ENCODE measurements around the gene NXN.
"Not testable (repeated sequence)": the region's sequence is repeated elsewhere in the genome, so short reads cannot be mapped to it uniquely, and the experiment has no call there.

NXN gene

GRCh38 chr17:812638-813204, 166.9 kb downstream of the NXN start:
- no peak overlapping the region for H3K4me3 ChIP-seq (ENCODE audit: low read depth in 1 of 2, low read length in 2 of 2)
- H3K27ac ChIP-seq (ENCODE audit: low read depth, low read length): no peak overlapping the region
- no peak overlapping the region for H3K9ac ChIP-seq (ENCODE audit: low read depth in 1 of 2, low read length in 2 of 2)
- peaks cover 0 to 7% of the 10 kb centered on the region in 2 donors for H3K36me3 ChIP-seq (ENCODE audit: control insufficient read depth in 1 of 2, insufficient read depth in 2 of 2, low read length in 2 of 2)
- H3K27me3 ChIP-seq (ENCODE audit: control insufficient read depth in 1 of 2, insufficient read depth in 2 of 2, low read length in 2 of 2): no peaks in the 10 kb centered on the region
- no peaks in the 10 kb centered on the region for H3K4me1 ChIP-seq (ENCODE audit: control insufficient read depth in 1 of 2, insufficient read depth in 2 of 2, low read length in 2 of 2)
- H3K9me3 ChIP-seq (ENCODE audit: control insufficient read depth in 1 of 2, low read length in 2 of 2): no peaks in the 10 kb centered on the region

DNA sequence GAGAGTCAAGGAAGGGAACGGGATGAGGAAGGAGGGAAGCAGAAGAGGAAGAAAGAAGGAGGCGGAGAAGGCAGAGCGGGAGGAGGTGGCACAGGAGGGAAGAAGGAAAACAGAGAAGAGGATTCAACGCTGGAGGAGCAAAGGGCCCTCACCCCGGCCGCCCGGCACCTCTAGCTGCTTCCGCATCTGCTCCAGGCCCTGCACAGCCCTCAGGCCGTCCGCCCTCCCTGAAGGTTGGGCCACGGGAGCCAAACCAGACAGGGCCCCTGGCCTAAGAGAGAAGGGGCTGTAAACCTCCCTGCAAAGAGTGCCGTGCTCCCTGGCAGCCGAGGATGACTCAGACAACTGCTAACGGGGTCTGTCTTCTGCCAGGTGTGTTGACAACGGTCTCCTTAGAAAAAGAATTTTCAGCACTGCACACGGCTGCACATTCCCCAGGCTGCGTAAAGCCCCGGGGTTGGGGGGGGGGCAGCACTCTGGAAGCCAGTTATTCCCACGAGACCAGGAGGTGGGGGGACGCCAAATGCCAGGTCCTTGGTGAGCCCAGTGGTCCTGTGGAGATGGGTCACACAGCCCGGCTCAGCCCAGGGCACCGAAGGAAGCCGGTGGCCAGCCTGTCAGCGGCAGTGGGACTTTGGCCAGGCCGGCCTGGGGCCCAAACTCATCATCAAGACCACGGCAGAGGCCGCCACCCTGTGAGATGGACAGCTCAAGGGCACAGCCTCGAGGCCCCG, 168.4 kb downstream of the NXN start:
- Histone ChIP-seq H3K9me3 (ENCODE audit: control insufficient read depth in 1 of 2, low read length in 2 of 2) (no peaks in the 10 kb centered on the region), H3K4me1 (ENCODE audit: control insufficient read depth in 1 of 2, insufficient read depth in 2 of 2, low read length in 2 of 2) (no peaks in the 10 kb centered on the region), H3K9ac (ENCODE audit: low read depth in 1 of 2, low read length in 2 of 2) (no peak overlapping the region), H3K4me3 (ENCODE audit: low read depth in 1 of 2, low read length in 2 of 2) (no peak overlapping the region), H3K36me3 (ENCODE audit: control insufficient read depth in 1 of 2, insufficient read depth in 2 of 2, low read length in 2 of 2) (peaks cover 0 to 7% of the 10 kb centered on the region in 2 donors), H3K27me3 (ENCODE audit: control insufficient read depth in 1 of 2, insufficient read depth in 2 of 2, low read length in 2 of 2) (no peaks in the 10 kb centered on the region), H3K27ac (ENCODE audit: low read depth, low read length) (no peak overlapping the region)

- Histone ChIP-seq H3K4me3 (ENCODE audit: low read depth in 1 of 2, low read length in 2 of 2) (no peak overlapping the region), H3K27ac (ENCODE audit: low read depth, low read length) (no peak overlapping the region), H3K27me3 (ENCODE audit: control insufficient read depth in 1 of 2, insufficient read depth in 2 of 2, low read length in 2 of 2) (no peaks in the 10 kb centered on the region), H3K9me3 (ENCODE audit: control insufficient read depth in 1 of 2, low read length in 2 of 2) (no peaks in the 10 kb centered on the region), H3K4me1 (ENCODE audit: control insufficient read depth in 1 of 2, insufficient read depth in 2 of 2, low read length in 2 of 2) (no peaks in the 10 kb centered on the region), H3K9ac (ENCODE audit: low read depth in 1 of 2, low read length in 2 of 2) (no peak overlapping the region), H3K36me3 (ENCODE audit: control insufficient read depth in 1 of 2, insufficient read depth in 2 of 2, low read length in 2 of 2) (peaks cover 0 to 5% of the 10 kb centered on the region in 2 donors)
Observed at GRCh38 chr17:807523-808294, 171.9 kb downstream of the NXN start.

DNA sequence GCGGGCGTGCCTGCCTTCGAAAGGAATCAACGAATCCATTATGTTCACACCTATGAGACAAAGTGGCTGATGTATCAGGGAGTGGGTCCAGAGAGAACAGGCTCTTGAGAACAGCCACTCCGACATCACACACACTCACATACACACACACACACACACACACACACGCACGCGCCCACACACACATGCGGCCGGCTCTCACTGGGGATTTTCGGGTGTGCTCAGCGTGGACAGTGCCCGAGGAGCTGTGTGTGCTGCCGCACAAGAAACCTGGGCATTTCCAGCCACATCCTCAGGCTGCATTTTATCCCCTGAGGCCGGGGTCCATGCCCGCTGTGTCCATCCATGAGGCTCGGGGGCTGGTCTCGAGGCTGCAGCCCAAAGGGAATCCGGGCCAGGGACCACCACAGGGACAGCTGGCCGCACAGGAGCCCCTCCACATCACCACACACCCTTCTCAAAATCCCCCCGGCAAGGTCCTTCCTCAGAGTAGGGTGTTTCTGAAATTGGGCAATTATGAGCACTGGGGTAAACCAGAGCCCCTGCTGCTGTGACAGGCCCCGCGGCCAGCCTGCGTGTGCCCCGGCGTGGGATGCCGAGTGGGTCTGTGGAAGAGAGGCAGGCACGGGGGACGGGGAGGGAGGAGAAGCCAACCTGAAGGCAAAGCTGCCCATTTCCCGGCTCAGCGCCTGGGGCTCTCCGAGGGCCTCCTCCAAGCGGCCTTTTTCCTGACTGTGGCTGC, 172.6 kb downstream of the NXN start:
- Histone ChIP-seq H3K4me3 (ENCODE audit: low read depth in 1 of 2, low read length in 2 of 2) (no peak overlapping the region), H3K27me3 (ENCODE audit: control insufficient read depth in 1 of 2, insufficient read depth in 2 of 2, low read length in 2 of 2) (no peaks in the 10 kb centered on the region), H3K36me3 (ENCODE audit: control insufficient read depth in 1 of 2, insufficient read depth in 2 of 2, low read length in 2 of 2) (no peaks in the 10 kb centered on the region), H3K27ac (ENCODE audit: low read depth, low read length) (no peak overlapping the region), H3K9me3 (ENCODE audit: control insufficient read depth in 1 of 2, low read length in 2 of 2) (no peaks in the 10 kb centered on the region), H3K9ac (ENCODE audit: low read depth in 1 of 2, low read length in 2 of 2) (no peak overlapping the region), H3K4me1 (ENCODE audit: control insufficient read depth in 1 of 2, insufficient read depth in 2 of 2, low read length in 2 of 2) (no peaks in the 10 kb centered on the region)

DNA sequence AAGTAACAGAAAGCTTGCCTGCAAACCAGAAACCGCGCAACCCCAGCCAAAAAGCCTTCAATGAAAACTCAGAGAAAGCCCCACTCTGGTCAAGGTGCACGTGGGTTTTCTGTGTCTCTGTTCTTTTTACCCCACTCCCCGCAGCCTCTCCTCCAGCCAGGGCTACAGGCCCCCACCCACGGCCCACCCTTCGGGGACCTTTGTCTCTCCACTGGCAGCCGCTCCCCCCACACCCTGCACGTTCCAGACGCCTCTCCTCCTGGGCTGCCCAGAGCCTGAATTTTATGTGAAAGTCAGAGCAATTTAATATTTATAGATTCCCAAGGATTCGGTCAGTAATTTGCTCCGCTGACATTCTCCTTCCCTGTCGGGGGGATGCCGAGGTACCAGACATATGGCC, 173.2 kb downstream of the NXN start:
- Histone ChIP-seq H3K27ac (ENCODE audit: low read depth, low read length) (no peak overlapping the region), H3K27me3 (ENCODE audit: control insufficient read depth in 1 of 2, insufficient read depth in 2 of 2, low read length in 2 of 2) (no peaks in the 10 kb centered on the region), H3K4me1 (ENCODE audit: control insufficient read depth in 1 of 2, insufficient read depth in 2 of 2, low read length in 2 of 2) (no peaks in the 10 kb centered on the region), H3K9me3 (ENCODE audit: control insufficient read depth in 1 of 2, low read length in 2 of 2) (no peaks in the 10 kb centered on the region), H3K9ac (ENCODE audit: low read depth in 1 of 2, low read length in 2 of 2) (no peak overlapping the region), H3K36me3 (ENCODE audit: control insufficient read depth in 1 of 2, insufficient read depth in 2 of 2, low read length in 2 of 2) (no peaks in the 10 kb centered on the region), H3K4me3 (ENCODE audit: low read depth in 1 of 2, low read length in 2 of 2) (no peak overlapping the region)

DNA sequence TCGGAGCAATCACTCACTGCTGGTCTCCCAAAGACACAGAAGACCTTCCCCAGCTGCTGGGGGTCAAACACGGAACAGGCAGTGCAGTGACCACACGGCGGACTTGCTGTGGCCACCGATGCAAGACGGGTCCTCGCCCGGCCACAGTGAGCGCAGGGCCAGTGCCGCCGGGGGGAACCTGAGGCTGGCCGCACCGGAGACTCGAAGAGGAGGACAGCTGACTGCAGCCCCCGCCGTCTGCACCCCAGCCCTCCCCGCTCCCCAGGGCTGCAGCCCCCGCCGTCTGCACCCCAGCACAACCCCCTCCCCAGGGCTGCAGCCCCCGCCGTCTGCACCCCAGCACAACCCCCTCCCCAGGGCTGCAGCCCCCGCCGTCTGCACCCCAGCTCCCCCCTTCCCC, 173.7 kb downstream of the NXN start:
- not testable (repeated sequence) for H3K9me3 ChIP-seq (ENCODE audit: control insufficient read depth in 1 of 2, low read length in 2 of 2); H3K36me3 ChIP-seq (ENCODE audit: control insufficient read depth in 1 of 2, insufficient read depth in 2 of 2, low read length in 2 of 2); H3K27me3 ChIP-seq (ENCODE audit: control insufficient read depth in 1 of 2, insufficient read depth in 2 of 2, low read length in 2 of 2); H3K4me3 ChIP-seq (ENCODE audit: low read depth in 1 of 2, low read length in 2 of 2); H3K9ac ChIP-seq (ENCODE audit: low read depth in 1 of 2, low read length in 2 of 2); H3K4me1 ChIP-seq (ENCODE audit: control insufficient read depth in 1 of 2, insufficient read depth in 2 of 2, low read length in 2 of 2); H3K27ac ChIP-seq (ENCODE audit: low read depth, low read length)

GRCh38 chr17:804541-805435, 174.8 kb downstream of the NXN start:
- Histone ChIP-seq H3K4me3 (ENCODE audit: low read depth in 1 of 2, low read length in 2 of 2) (no peak overlapping the region), H3K27me3 (ENCODE audit: control insufficient read depth in 1 of 2, insufficient read depth in 2 of 2, low read length in 2 of 2) (no peaks in the 10 kb centered on the region), H3K36me3 (ENCODE audit: control insufficient read depth in 1 of 2, insufficient read depth in 2 of 2, low read length in 2 of 2) (no peaks in the 10 kb centered on the region), H3K27ac (ENCODE audit: low read depth, low read length) (no peak overlapping the region), H3K9me3 (ENCODE audit: control insufficient read depth in 1 of 2, low read length in 2 of 2) (no peaks in the 10 kb centered on the region), H3K9ac (ENCODE audit: low read depth in 1 of 2, low read length in 2 of 2) (no peak overlapping the region), H3K4me1 (ENCODE audit: control insufficient read depth in 1 of 2, insufficient read depth in 2 of 2, low read length in 2 of 2) (no peaks in the 10 kb centered on the region)

- no peaks in the 10 kb centered on the region for H3K9me3 ChIP-seq (ENCODE audit: control insufficient read depth in 1 of 2, low read length in 2 of 2)
- H3K27ac ChIP-seq (ENCODE audit: low read depth, low read length): no peak overlapping the region
- no peaks in the 10 kb centered on the region for H3K36me3 ChIP-seq (ENCODE audit: control insufficient read depth in 1 of 2, insufficient read depth in 2 of 2, low read length in 2 of 2)
- no peaks in the 10 kb centered on the region for H3K4me1 ChIP-seq (ENCODE audit: control insufficient read depth in 1 of 2, insufficient read depth in 2 of 2, low read length in 2 of 2)
- no peaks in the 10 kb centered on the region for H3K27me3 ChIP-seq (ENCODE audit: control insufficient read depth in 1 of 2, insufficient read depth in 2 of 2, low read length in 2 of 2)
- no peak overlapping the region for H3K9ac ChIP-seq (ENCODE audit: low read depth in 1 of 2, low read length in 2 of 2)
- H3K4me3 ChIP-seq (ENCODE audit: low read depth in 1 of 2, low read length in 2 of 2): no peak overlapping the region
Observed at GRCh38 chr17:802901-803881, 176.4 kb downstream of the NXN start.

GRCh38 chr17:802481-802880, 177.1 kb downstream of the NXN start:
- no peak overlapping the region for H3K9ac ChIP-seq (ENCODE audit: low read depth in 1 of 2, low read length in 2 of 2)
- H3K36me3 ChIP-seq (ENCODE audit: control insufficient read depth in 1 of 2, insufficient read depth in 2 of 2, low read length in 2 of 2): no peaks in the 10 kb centered on the region

More at GRCh38 chr17:802481-802880, 177.1 kb downstream of the NXN start:
- H3K27ac ChIP-seq (ENCODE audit: low read depth, low read length): no peak overlapping the region
- no peaks in the 10 kb centered on the region for H3K27me3 ChIP-seq (ENCODE audit: control insufficient read depth in 1 of 2, insufficient read depth in 2 of 2, low read length in 2 of 2)
- no peaks in the 10 kb centered on the region for H3K9me3 ChIP-seq (ENCODE audit: control insufficient read depth in 1 of 2, low read length in 2 of 2)
- H3K4me1 ChIP-seq (ENCODE audit: control insufficient read depth in 1 of 2, insufficient read depth in 2 of 2, low read length in 2 of 2): no peaks in the 10 kb centered on the region
- no peak overlapping the region for H3K4me3 ChIP-seq (ENCODE audit: low read depth in 1 of 2, low read length in 2 of 2)
